Adrenal gland (tissue), 5 donors: Measurements from ENCODE around the gene LHPP.

Experiments used
- POLR2A ChIP-seq, 2 donors: fragments of 450-650 bp; IDR thresholded peaks; one replicate each; pipeline ENCODE4 v1.6.1; 2017; ENCODE audit warnings: antibody characterized with exemption in 2 of 2, mild to moderate bottlenecking in 2 of 2, moderate library complexity in 1 of 2
- TF ChIP-seq, protein P1 (sequence below), 6 experiments: fragments of 450-650 bp in 4 of 6; fragments of 200-600 bp in 2 of 6; sonication (generic) in 1 of 6; IDR thresholded peaks; 1 replicate in 5 of 6; 2 replicates in 1 of 6; pipeline versions ENCODE4 v1.5.1 to v1.8.0; 2016 to 2021; ENCODE audit warnings: antibody characterized with exemption in 6 of 6, mild to moderate bottlenecking in 2 of 6, moderate library complexity in 1 of 6
- donor health status: DM: no; HTN: no; CAD: no.

DNA sequence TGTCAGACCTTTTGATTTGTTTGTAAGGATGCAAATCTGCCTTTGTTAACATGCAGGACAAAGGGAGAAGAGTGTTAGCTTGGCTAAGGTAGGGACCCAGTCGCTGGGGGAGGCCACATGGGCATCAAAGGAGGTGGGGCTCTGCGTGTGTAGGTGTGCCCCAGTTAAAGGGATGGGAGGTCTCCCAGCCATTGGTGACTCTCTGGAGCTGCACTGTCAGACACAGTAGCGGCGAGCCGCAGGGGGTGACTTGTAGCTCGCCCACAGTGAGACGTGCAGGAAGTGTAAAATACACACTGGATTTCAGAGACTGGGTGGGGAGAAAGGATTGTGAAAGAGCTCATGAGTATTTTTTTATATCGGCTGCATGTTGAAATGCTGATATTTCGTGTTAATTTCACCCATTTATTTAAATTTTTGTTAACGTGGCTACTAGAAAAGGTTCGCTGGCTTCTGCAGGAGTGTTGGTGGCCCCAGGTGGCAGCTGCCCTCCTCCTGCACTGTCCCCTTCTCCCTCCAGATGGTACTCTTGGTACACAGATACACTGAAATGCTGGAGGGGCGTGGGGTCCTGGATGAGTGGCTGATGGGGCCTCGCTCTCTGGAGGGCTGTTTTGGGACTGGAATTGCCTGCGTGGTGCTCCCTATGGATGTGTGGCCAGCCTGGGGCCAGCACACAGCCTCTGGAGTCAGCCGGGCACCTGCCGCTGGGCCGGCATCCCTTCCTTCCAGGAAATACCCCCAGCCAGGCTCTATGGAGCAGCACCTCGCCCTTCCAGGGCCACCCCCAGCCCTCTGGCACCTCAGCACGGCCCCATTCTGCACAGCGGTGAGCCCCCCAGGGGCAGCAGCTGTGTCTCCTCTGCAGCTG, 59.2 kb downstream of the LHPP start:
- TF ChIP-seq, protein P1, sequence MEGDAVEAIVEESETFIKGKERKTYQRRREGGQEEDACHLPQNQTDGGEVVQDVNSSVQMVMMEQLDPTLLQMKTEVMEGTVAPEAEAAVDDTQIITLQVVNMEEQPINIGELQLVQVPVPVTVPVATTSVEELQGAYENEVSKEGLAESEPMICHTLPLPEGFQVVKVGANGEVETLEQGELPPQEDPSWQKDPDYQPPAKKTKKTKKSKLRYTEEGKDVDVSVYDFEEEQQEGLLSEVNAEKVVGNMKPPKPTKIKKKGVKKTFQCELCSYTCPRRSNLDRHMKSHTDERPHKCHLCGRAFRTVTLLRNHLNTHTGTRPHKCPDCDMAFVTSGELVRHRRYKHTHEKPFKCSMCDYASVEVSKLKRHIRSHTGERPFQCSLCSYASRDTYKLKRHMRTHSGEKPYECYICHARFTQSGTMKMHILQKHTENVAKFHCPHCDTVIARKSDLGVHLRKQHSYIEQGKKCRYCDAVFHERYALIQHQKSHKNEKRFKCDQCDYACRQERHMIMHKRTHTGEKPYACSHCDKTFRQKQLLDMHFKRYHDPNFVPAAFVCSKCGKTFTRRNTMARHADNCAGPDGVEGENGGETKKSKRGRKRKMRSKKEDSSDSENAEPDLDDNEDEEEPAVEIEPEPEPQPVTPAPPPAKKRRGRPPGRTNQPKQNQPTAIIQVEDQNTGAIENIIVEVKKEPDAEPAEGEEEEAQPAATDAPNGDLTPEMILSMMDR (IDR thresholded peaks at IDR 0.05), result no peak
- no peak for TF ChIP-seq POLR2A (IDR thresholded peaks at IDR 0.05)
